ENCODE data around the gene CDH4. TPM values are rescaled to one million over a fixed set of nuclear protein-coding genes. Genes with fewer than 3 reads are reported as not detected.

The CDH4 gene
- total and polyA plus RNA-seq, 2 of the 13 experiments (the other 11 are each of a cell fraction or from before 2014, with no cell fraction given), result not detected

DNA sequence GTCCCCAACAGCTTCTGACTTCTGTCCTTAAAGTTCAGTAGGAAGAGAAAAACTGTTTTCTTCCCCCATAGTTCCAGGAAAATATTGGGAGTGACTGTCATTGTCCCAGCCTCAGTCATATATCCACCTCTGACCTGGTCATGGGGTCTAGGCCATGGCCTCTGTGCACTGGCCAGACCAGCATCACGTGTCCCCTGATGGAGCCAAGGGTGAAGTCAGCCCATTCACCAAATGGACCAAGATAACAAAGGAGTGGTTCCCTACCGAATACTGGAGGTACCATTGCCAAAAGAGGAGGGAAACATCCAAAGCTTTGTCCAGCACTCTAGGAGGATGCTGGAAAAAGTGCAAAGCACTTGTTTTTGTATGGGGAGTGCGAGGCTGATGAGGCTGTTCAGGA is 418.2 kb downstream of the CDH4 start:
- ChIA-PET POLR2A (no interaction called here), CTCF (ENCODE audit: low intra/inter-chr PET ratio, low total read pairs) (no interaction called here)
- intact Hi-C loops (cut with micrococcal nuclease; ENCODE audit: unreplicated experiment) (no loop called here), in situ Hi-C loops (cut with HindIII; ENCODE audit: extremely low pct_ligation_motif_present, low pct_unique_long_range_greater_than_20kb) (no loop called here)
- no peak overlapping the region for H2AFZ ChIP-seq (ENCODE audit: low read length)
- H3K4me1 ChIP-seq (ENCODE audit: insufficient read depth, low read length), result no peaks in the 10 kb centered on the region
- no peaks in the 10 kb centered on the region for H3K79me2 ChIP-seq (ENCODE audit: insufficient read depth, low read length)
- TF ChIP-seq, protein P1, sequence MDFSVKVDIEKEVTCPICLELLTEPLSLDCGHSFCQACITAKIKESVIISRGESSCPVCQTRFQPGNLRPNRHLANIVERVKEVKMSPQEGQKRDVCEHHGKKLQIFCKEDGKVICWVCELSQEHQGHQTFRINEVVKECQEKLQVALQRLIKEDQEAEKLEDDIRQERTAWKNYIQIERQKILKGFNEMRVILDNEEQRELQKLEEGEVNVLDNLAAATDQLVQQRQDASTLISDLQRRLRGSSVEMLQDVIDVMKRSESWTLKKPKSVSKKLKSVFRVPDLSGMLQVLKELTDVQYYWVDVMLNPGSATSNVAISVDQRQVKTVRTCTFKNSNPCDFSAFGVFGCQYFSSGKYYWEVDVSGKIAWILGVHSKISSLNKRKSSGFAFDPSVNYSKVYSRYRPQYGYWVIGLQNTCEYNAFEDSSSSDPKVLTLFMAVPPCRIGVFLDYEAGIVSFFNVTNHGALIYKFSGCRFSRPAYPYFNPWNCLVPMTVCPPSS (IDR thresholded peaks at IDR 0.05), result no peak
- TF ChIP-seq ZFX (CRISPR knock-in tag; IDR thresholded peaks at IDR 0.05; ENCODE audit: low read depth) (no peak), JUN (CRISPR knock-in tag; IDR thresholded peaks at IDR 0.05) (no peak), BRCA1 (CRISPR knock-in tag; IDR thresholded peaks at IDR 0.05) (no peak), HDAC6 (IDR thresholded peaks at IDR 0.05; ENCODE audit: low read depth, low read length) (no peak), YEATS2 (CRISPR knock-in tag; IDR thresholded peaks at IDR 0.05; ENCODE audit: borderline replicate concordance) (no peak), ZNF577 (CRISPR knock-in tag; IDR thresholded peaks at IDR 0.05; ENCODE audit: borderline replicate concordance, low read depth) (no peak), SMARCE1 (IDR thresholded peaks at IDR 0.05; ENCODE audit: borderline replicate concordance) (no peak), TOE1 (CRISPR knock-in tag; IDR thresholded peaks at IDR 0.05) (no peak), HDAC2 (CRISPR knock-in tag; IDR thresholded peaks at IDR 0.05) (no peak), EZH2 (conservative IDR thresholded peaks at IDR 0.05; ENCODE audit: low read depth, low read length) (no peak), ZFP90 (CRISPR knock-in tag; IDR thresholded peaks at IDR 0.05; ENCODE audit: borderline replicate concordance) (no peak), ZNF282 (IDR thresholded peaks at IDR 0.05; ENCODE audit: partially characterized antibody) (no peak), YY1 (IDR thresholded peaks at IDR 0.05; ENCODE audit: insufficient read depth, insufficient replicate concordance, low read depth, low read length) (no peak)
- TF ChIP-seq, protein P2, sequence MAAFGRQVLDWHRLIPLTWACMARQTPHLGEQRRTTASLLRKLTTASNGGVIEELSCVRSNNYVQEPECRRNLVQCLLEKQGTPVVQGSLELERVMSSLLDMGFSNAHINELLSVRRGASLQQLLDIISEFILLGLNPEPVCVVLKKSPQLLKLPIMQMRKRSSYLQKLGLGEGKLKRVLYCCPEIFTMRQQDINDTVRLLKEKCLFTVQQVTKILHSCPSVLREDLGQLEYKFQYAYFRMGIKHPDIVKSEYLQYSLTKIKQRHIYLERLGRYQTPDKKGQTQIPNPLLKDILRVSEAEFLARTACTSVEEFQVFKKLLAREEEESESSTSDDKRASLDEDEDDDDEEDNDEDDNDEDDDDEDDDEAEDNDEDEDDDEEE (CRISPR knock-in tag; IDR thresholded peaks at IDR 0.05), result no peak
- DNase-seq (ENCODE audit: low spot score), result no peak
- no peak overlapping the region for H3K4me2 ChIP-seq (ENCODE audit: low read depth, low read length)
- ATAC-seq, result no peak
- H3K27me3 ChIP-seq (ENCODE audit: control insufficient read depth in 1 of 2, insufficient read depth in 2 of 2, low read length in 2 of 2), result peaks cover 17 to 58% of the 10 kb centered on the region in 2 experiments
- H3K27ac ChIP-seq (ENCODE audit: extremely low read length, insufficient read depth, low read length), result no peak overlapping the region
- no peaks in the 10 kb centered on the region for H3K9me3 ChIP-seq (ENCODE audit: low read length)
- no peaks in the 10 kb centered on the region; the same call in 1 of the 2 replicates for H4K20me1 ChIP-seq (ENCODE audit: insufficient read depth, low read length)
- H3K36me3 ChIP-seq (replicated peaks in 1 of 2; ENCODE audit: control insufficient read depth in 1 of 2, insufficient read depth in 2 of 2, low read length in 2 of 2), result no peaks in the 10 kb centered on the region
- FAIRE-seq, result no peak
- WGBS (ENCODE audit: low lambda C conversion rate), result 2% methylated on average over 3 of the region's 3 CpGs
- BruUV-seq (replicated peaks), result no TSS peak
- H3K4me3 ChIP-seq (replicated peaks in 1 of 3; ENCODE audit: insufficient read depth in 1 of 3, low read depth in 2 of 3, low read length in 3 of 3), result no peak overlapping the region
- H3K9ac ChIP-seq (ENCODE audit: insufficient read depth, low read depth, low read length), result no peak overlapping the region

All from HepG2 (cell line).